Fibroblast of mammary gland (primary cell): Measurements from ENCODE around the gene SLK.

Experiments used
- DNase-seq: peaks from one replicate; pipeline ENCODE4 v3.0.0-alpha.2; 2010; ENCODE audit warnings: low read depth
- H3K4me3 ChIP-seq: 2 replicates; pipeline ENCODE4 v1.5.1; 2011; ENCODE audit warnings: low read depth, mild to moderate bottlenecking, low read length, moderate library complexity; ENCODE audit not compliant: control insufficient read depth
- CTCF ChIP-seq: conservative IDR thresholded peaks from 2 replicates; pipeline ENCODE4 v1.5.1; 2011; ENCODE audit warnings: low read depth, low read length, inconsistent platforms; ENCODE audit not compliant: control insufficient read depth, insufficient read depth

Gene SLK

GRCh38 chr10:104038958-104039752 is 72.2 kb downstream of the SLK start:
- H3K4me3 ChIP-seq = no peak overlapping the region
- no peak for DNase-seq
- TF ChIP-seq CTCF = no peak

- H3K4me3 ChIP-seq = no peak overlapping the region
- DNase-seq = no peak
- no peak for TF ChIP-seq CTCF
Observed at GRCh38 chr10:104040382-104040781, 73.4 kb downstream of the SLK start.

- no peak overlapping the region for H3K4me3 ChIP-seq
- no peak for TF ChIP-seq CTCF
- DNase-seq = no peak
Observed at GRCh38 chr10:104040862-104041789, 74.2 kb downstream of the SLK start.

- no peak for TF ChIP-seq CTCF
- no peak overlapping the region for H3K4me3 ChIP-seq
- DNase-seq = no peak
Observed at GRCh38 chr10:104041891-104042535, 75.1 kb downstream of the SLK start.

- no peak for TF ChIP-seq CTCF
- no peak overlapping the region for H3K4me3 ChIP-seq
- no peak for DNase-seq
Observed at GRCh38 chr10:104043185-104043830, 76.4 kb downstream of the SLK start.

- no peak for DNase-seq
- no peak for TF ChIP-seq CTCF
- H3K4me3 ChIP-seq = no peak overlapping the region
Observed at GRCh38 chr10:104043854-104044253, 76.9 kb downstream of the SLK start.
